Left ventricle myocardium inferior (tissue), 1 donor: Measurements from ENCODE around the gene KRTAP10-7. TPM values are rescaled to one million over a fixed set of nuclear protein-coding genes. Genes with fewer than 3 reads are reported as not detected.

ENCODE experiments used
- DNase-seq: peaks from one replicate; pipeline ENCODE4 v3.0.0-alpha.2; 2020
- H3K27ac ChIP-seq: fragments of 200-600 bp; replicated peaks from 2 replicates; pipeline ENCODE4 v1.8.0; 2021
- H3K27me3 ChIP-seq: fragments of 200-600 bp; 2 replicates; pipeline ENCODE4 v1.8.0; 2021; ENCODE audit warnings: low read depth
- H3K36me3 ChIP-seq: fragments of 200-600 bp; 2 replicates; pipeline ENCODE4 v1.8.0; 2021
- H3K4me1 ChIP-seq: fragments of 200-600 bp; 2 replicates; pipeline ENCODE4 v1.8.0; 2021
- H3K4me3 ChIP-seq: fragments of 200-600 bp; 2 replicates; pipeline ENCODE4 v1.8.0; 2021; ENCODE audit warnings: mild to moderate bottlenecking, moderate library complexity
- H3K9me3 ChIP-seq: fragments of 200-600 bp; replicated peaks from 2 replicates; pipeline ENCODE4 v1.8.0; 2021
- intact Hi-C: fragments of 100-400 bp; cut with micrococcal nuclease; formaldehyde crosslinking; loops from one replicate; pipeline ENCODE4 v1.11.0; 2022
- total RNA-seq: library from RNA; stranded (reverse); fragmentation: NEBNext Ultra II Directional; extraction: Animal tissue kit (Norgen Biotek cat#: 25700); gene quantifications from one replicate; pipeline ENCODE4 v1.2.1, GENCODE V29; 2021
- TF ChIP-seq, protein P1 (sequence below): fragments of 200-600 bp; IDR thresholded peaks from 2 replicates; pipeline ENCODE4 v1.8.0; 2021; ENCODE audit warnings: antibody characterized with exemption, mild to moderate bottlenecking, borderline replicate concordance
- donor health status: DM: no; HTN: yes; CAD: no; lungs with severe emphysema.

Gene KRTAP10-7
- total RNA-seq, 1 donor from 2014 or later = not detected

DNA sequence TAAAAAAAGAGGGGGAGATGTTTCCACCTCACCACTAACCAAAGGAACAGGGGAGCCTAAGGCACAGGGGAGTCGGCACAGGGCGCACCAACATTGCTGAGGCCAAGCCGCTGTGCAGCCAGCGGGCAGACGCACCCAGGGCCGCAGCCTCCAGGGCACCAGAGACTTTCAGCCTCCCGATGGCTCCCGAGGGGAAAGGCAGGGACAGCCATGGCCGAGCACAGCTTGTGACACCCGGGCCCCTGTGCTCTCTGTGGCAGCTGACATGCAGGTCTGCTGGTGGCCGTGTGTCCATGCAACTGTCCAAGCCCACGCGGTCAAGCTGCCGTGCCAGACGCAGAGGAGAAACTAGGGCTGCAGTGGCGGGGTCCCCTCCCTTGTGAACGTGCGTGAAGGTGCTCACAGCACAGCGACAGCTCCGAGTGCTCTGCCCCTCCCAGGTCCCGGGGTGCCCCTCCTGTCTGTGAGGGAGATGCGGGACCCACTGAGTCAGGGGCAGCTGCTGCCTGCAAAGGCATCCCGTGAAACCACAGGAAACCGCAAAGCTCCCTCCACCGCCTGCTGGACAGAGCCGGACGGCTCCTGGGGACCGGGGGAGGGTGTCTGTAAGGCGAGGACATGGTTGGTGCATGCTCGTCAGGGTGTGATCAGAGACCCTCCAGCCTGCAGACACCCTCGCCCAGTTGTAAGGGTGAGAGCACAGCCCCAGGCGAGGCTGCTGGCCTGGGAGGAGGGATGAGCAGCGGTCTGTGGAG is 48.3 kb downstream of the KRTAP10-7 start:
- H3K36me3 ChIP-seq = no peaks in the 10 kb centered on the region

DNA sequence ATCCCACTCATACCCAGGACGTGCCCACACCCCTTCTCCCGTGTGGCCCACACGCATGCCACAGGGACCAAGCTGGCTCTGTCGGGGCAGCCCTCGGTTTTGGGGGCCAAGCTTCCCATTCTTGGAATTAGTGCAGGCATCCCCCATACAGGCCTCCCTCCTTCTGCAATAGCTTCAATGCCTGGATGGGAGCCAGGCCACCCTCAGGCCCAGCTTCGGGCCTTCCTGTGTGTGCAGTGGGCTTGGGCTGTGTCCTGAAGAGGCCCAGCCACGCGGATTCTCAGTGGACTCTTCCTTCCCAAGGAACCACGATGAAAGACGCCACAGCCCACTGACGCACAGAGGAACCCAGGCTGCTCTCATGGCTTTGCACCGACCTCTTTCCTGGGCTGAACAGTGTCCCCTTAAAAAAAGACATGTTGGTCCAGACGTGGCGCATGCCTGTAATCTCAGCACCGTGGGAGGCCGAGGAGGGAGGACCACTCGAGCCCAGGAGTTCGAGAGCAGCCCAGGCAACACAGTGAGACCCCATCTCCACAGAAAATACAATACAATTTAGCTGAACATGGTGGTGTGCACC is 49.2 kb downstream of the KRTAP10-7 start:
- H3K27ac ChIP-seq = no peak overlapping the region
- TF ChIP-seq, protein P1, sequence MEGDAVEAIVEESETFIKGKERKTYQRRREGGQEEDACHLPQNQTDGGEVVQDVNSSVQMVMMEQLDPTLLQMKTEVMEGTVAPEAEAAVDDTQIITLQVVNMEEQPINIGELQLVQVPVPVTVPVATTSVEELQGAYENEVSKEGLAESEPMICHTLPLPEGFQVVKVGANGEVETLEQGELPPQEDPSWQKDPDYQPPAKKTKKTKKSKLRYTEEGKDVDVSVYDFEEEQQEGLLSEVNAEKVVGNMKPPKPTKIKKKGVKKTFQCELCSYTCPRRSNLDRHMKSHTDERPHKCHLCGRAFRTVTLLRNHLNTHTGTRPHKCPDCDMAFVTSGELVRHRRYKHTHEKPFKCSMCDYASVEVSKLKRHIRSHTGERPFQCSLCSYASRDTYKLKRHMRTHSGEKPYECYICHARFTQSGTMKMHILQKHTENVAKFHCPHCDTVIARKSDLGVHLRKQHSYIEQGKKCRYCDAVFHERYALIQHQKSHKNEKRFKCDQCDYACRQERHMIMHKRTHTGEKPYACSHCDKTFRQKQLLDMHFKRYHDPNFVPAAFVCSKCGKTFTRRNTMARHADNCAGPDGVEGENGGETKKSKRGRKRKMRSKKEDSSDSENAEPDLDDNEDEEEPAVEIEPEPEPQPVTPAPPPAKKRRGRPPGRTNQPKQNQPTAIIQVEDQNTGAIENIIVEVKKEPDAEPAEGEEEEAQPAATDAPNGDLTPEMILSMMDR = no peak
- intact Hi-C loops = no loop called here
- H3K4me1 ChIP-seq = no peaks in the 10 kb centered on the region
- H3K9me3 ChIP-seq = peaks cover 11% of the 10 kb centered on the region
- no peak for DNase-seq
- H3K4me3 ChIP-seq = no peak overlapping the region
- peaks cover 22% of the 10 kb centered on the region for H3K27me3 ChIP-seq
- H3K36me3 ChIP-seq = no peaks in the 10 kb centered on the region

More for the DNA sequence above, 48.3 kb downstream of the KRTAP10-7 start:
- peaks cover 20% of the 10 kb centered on the region for H3K9me3 ChIP-seq
- no peak overlapping the region for H3K4me3 ChIP-seq
- DNase-seq = no peak
- H3K27me3 ChIP-seq = peaks cover 22% of the 10 kb centered on the region
- intact Hi-C loops = no loop called here
- H3K4me1 ChIP-seq = no peaks in the 10 kb centered on the region
- TF ChIP-seq, protein P1 = no peak
- H3K27ac ChIP-seq = no peak overlapping the region

DNA sequence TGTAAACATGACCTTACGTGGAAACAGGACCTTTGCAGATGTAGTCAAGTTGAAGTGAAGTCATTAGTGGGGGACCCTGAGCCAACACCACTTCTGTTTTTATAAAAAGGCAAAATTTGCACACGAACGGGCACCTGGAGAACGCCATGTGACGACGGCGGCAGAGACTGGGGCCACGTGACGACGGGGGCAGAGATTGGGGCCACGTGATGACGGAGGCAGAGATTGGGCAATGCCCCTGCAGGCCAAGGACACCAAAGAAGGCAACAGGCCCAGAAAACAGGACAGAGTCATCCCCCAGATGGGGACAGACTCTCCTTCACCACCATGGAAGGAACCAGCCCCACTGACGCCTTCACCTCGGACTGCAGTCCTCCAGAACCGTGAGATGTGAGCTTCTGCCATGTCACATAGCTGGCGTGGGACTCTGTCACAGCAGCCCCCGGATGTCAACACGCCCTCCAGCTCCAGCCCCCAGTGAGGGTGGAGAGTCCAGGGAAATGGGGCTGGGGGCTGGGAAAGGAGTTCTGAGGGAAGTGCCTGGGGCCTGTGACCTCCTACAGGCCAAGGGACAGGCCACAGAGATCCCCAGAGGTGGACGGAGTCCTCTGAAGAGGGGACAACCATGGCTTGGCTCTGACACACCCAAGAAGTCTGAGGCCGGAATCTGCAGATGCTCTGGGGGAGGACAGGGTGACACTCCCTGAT is 50.0 kb downstream of the KRTAP10-7 start:
- no peaks in the 10 kb centered on the region for H3K36me3 ChIP-seq
- no peak for DNase-seq
- no peak overlapping the region for H3K27ac ChIP-seq
- no peak overlapping the region for H3K4me3 ChIP-seq
- intact Hi-C loops = no loop called here
- H3K4me1 ChIP-seq = no peaks in the 10 kb centered on the region
- peaks cover 3% of the 10 kb centered on the region for H3K9me3 ChIP-seq
- H3K27me3 ChIP-seq = peaks cover 22% of the 10 kb centered on the region
- TF ChIP-seq, protein P1 = no peak

DNA sequence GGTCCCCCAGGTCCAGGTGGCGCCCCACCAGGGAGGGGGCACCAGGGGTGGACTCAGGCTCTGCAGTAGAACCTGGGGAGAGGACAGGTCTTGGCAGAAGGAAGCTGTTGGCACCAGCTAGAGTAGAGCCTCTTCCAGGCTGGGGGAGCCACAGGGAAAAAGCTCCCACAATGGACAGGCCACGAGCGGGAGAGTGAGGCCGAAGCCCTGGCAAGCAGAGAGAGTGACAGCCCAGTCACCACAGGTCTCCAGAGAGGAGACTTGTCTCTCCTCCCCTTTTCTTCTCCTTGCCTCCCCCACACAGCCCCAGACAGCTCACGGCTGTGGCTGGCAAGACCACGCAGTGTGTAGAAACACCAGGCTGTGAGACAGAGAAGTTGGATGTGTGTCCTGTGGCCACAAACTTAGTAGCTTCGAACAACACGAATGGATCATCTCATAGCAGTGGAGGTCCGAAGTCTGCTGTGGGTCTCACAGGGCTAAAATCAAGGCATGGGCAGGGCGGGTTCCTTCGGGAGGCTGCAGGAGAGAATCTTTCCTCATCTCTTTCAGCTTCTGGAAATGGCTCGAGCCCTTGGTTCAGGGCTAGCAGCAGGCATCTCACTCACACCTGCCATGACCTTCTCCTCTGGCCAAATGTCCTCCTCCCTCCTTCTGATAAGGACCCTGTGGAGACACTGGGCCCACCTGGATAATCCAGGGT is 50.7 kb downstream of the KRTAP10-7 start:
- H3K4me1 ChIP-seq = no peaks in the 10 kb centered on the region
- H3K9me3 ChIP-seq = peaks cover 3% of the 10 kb centered on the region
- H3K36me3 ChIP-seq = no peaks in the 10 kb centered on the region
- intact Hi-C loops = no loop called here
- H3K27ac ChIP-seq = no peak overlapping the region
- TF ChIP-seq, protein P1 = no peak
- H3K27me3 ChIP-seq = peaks cover 22% of the 10 kb centered on the region
- no peak overlapping the region for H3K4me3 ChIP-seq
- no peak for DNase-seq

Other genes with a start within 250 kb of the KRTAP10-7 start
- gene TRPM2, start 247.0 kb upstream of the KRTAP10-7 start, total RNA-seq = 1.8 TPM
- gene LRRC3, start 145.1 kb upstream of the KRTAP10-7 start, total RNA-seq = 1.8 TPM
- not detected for gene KRTAP10-1, start 60.4 kb upstream of the KRTAP10-7 start, total RNA-seq
- not detected for gene KRTAP10-2, start 49.1 kb upstream of the KRTAP10-7 start, total RNA-seq
- not detected for gene KRTAP10-3, start 41.8 kb upstream of the KRTAP10-7 start, total RNA-seq
- not detected for gene KRTAP10-4, start 26.9 kb upstream of the KRTAP10-7 start, total RNA-seq
- not detected for gene KRTAP10-5, start 20.0 kb upstream of the KRTAP10-7 start, total RNA-seq
- not detected for gene KRTAP10-6, start 8.1 kb upstream of the KRTAP10-7 start, total RNA-seq
- gene KRTAP10-8, start 11.5 kb downstream of the KRTAP10-7 start, total RNA-seq = not detected
- gene KRTAP10-9, start 26.5 kb downstream of the KRTAP10-7 start, total RNA-seq = not detected
- gene KRTAP10-10, start 36.8 kb downstream of the KRTAP10-7 start, total RNA-seq = not detected
- gene KRTAP10-11, start 45.8 kb downstream of the KRTAP10-7 start, total RNA-seq = not detected
- not detected for gene KRTAP12-4, start 54.1 kb downstream of the KRTAP10-7 start, total RNA-seq
- not detected for gene KRTAP12-3, start 57.3 kb downstream of the KRTAP10-7 start, total RNA-seq
- gene KRTAP12-2, start 66.3 kb downstream of the KRTAP10-7 start, total RNA-seq = not detected
- not detected for gene KRTAP12-1, start 81.6 kb downstream of the KRTAP10-7 start, total RNA-seq
- not detected for gene KRTAP10-12, start 96.6 kb downstream of the KRTAP10-7 start, total RNA-seq
- gene TSPEAR, start 111.0 kb downstream of the KRTAP10-7 start, total RNA-seq = 3.3 TPM
- 78.2 TPM for gene UBE2G2, start 201.2 kb downstream of the KRTAP10-7 start, total RNA-seq
- 75.5 TPM for gene SUMO3, start 217.5 kb downstream of the KRTAP10-7 start, total RNA-seq